Neural cell (in vitro differentiated cells): ENCODE data around the gene CALML4.

Experiments used
- EP300 ChIP-seq: fragments of 450-650 bp; conservative IDR thresholded peaks from 2 replicates; pipeline ENCODE4 v1.6.1; 2014; ENCODE audit warnings: antibody characterized with exemption, mild to moderate bottlenecking, moderate library complexity; ENCODE audit not compliant: poor library complexity, severe bottlenecking
- EZH2 ChIP-seq: fragments of 200-600, 300-800 bp; shearing (Covaris generic), sonication (generic); IDR thresholded peaks from 2 replicates; pipeline ENCODE4 v1.6.1; 2014; ENCODE audit warnings: antibody characterized with exemption, low read length, borderline replicate concordance, mild to moderate bottlenecking; ENCODE audit not compliant: insufficient read depth, poor library complexity, severe bottlenecking
- MXI1 ChIP-seq: fragments of 450-650 bp; conservative IDR thresholded peaks from 2 replicates; pipeline ENCODE4 v1.6.1; 2014; ENCODE audit warnings: antibody characterized with exemption, mild to moderate bottlenecking; ENCODE audit not compliant: poor library complexity, severe bottlenecking
- POLR2AphosphoS5 ChIP-seq: IDR thresholded peaks from 2 replicates; pipeline ENCODE4 v1.6.1; 2012
- RAD21 ChIP-seq: fragments of 450-650 bp; conservative IDR thresholded peaks from 2 replicates; pipeline ENCODE4 v1.6.1; 2014; ENCODE audit warnings: antibody characterized with exemption, mild to moderate bottlenecking, moderate library complexity
- SMC3 ChIP-seq: fragments of 450-650 bp; conservative IDR thresholded peaks from 2 replicates; pipeline ENCODE4 v1.6.1; 2014; ENCODE audit warnings: antibody characterized with exemption, mild to moderate bottlenecking, moderate library complexity; ENCODE audit not compliant: poor library complexity
- TAF1 ChIP-seq: IDR thresholded peaks from 2 replicates; pipeline ENCODE4 v1.6.1; 2012; ENCODE audit warnings: low read depth
- TF ChIP-seq, protein P1 (sequence below): fragments of 450-650 bp; IDR thresholded peaks from 2 replicates; pipeline ENCODE4 v1.5.1; 2014; ENCODE audit warnings: antibody characterized with exemption, mild to moderate bottlenecking, moderate library complexity; ENCODE audit not compliant: poor library complexity, severe bottlenecking
- TF ChIP-seq, protein P2 (sequence below): IDR thresholded peaks from 2 replicates; pipeline ENCODE4 v1.6.1; 2012; ENCODE audit warnings: borderline replicate concordance

DNA sequence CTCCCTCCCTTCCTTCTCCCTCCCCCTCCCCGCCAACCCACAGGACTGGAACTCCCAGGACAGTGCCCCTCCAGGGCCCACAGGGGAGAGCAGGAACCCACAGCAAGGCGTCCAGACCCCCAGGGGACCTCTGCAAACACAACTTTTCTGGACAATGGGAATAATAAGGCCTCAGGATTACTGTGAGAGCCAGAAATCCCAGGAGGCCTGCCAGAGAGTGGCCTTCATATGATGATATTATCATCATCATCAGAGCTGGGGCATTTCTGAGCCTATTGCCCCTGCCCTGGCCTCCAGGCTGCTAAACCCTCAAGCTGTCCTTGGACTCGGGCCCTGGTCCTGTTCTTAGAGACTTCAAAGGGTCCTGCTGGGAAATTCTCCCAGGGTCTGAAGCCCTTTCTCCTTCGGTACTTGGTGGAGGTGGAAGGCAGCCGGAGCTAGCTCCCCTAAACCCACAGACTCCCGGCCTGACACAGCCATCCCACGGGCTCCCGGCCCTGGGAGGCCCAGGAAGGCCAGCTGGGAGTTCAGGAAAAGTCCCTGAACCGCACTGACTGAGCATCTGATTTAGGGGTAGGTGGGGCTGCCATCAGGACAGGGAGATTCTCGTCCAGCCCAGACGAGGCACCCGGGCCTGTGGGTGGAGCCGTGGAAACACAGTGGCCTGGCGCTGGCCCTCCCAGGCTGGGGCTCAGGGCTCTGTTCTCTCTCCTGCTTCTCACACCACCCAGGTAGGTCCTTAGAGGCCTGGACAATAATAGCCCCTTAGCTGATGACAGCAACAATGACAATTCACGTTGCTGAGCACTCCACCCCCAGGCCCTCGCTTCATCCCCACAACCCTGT lies 4.9 kb downstream of the CALML4 start:
- TF ChIP-seq, protein P1, sequence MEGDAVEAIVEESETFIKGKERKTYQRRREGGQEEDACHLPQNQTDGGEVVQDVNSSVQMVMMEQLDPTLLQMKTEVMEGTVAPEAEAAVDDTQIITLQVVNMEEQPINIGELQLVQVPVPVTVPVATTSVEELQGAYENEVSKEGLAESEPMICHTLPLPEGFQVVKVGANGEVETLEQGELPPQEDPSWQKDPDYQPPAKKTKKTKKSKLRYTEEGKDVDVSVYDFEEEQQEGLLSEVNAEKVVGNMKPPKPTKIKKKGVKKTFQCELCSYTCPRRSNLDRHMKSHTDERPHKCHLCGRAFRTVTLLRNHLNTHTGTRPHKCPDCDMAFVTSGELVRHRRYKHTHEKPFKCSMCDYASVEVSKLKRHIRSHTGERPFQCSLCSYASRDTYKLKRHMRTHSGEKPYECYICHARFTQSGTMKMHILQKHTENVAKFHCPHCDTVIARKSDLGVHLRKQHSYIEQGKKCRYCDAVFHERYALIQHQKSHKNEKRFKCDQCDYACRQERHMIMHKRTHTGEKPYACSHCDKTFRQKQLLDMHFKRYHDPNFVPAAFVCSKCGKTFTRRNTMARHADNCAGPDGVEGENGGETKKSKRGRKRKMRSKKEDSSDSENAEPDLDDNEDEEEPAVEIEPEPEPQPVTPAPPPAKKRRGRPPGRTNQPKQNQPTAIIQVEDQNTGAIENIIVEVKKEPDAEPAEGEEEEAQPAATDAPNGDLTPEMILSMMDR, result no peak
- TF ChIP-seq POLR2AphosphoS5 (no peak), SMC3 (no peak), EZH2 (no peak), TAF1 (no peak), RAD21 (no peak), EP300 (no peak), MXI1 (no peak)
- TF ChIP-seq, protein P2, sequence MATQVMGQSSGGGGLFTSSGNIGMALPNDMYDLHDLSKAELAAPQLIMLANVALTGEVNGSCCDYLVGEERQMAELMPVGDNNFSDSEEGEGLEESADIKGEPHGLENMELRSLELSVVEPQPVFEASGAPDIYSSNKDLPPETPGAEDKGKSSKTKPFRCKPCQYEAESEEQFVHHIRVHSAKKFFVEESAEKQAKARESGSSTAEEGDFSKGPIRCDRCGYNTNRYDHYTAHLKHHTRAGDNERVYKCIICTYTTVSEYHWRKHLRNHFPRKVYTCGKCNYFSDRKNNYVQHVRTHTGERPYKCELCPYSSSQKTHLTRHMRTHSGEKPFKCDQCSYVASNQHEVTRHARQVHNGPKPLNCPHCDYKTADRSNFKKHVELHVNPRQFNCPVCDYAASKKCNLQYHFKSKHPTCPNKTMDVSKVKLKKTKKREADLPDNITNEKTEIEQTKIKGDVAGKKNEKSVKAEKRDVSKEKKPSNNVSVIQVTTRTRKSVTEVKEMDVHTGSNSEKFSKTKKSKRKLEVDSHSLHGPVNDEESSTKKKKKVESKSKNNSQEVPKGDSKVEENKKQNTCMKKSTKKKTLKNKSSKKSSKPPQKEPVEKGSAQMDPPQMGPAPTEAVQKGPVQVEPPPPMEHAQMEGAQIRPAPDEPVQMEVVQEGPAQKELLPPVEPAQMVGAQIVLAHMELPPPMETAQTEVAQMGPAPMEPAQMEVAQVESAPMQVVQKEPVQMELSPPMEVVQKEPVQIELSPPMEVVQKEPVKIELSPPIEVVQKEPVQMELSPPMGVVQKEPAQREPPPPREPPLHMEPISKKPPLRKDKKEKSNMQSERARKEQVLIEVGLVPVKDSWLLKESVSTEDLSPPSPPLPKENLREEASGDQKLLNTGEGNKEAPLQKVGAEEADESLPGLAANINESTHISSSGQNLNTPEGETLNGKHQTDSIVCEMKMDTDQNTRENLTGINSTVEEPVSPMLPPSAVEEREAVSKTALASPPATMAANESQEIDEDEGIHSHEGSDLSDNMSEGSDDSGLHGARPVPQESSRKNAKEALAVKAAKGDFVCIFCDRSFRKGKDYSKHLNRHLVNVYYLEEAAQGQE, result no peak
